Activated T-helper 1 cell treated with anti-CD3 and anti-CD28 coated beads, Interleukin-12 subunit alpha, Interleukin-12 subunit beta, Interleukin-2, Interleukin-4 antibody, amounts not matched to agents 30 ng/mL and 10 ng/mL and 1 ng/mL, durations not matched to agents 14 hours and 24 hours and 36 hours (primary cell): ENCODE data around the gene ATP11B. TPM values are rescaled to one million over a fixed set of nuclear protein-coding genes. Genes with fewer than 3 reads are reported as not detected.
"Not testable (repeated sequence)": the region's sequence is repeated elsewhere in the genome, so short reads cannot be mapped to it uniquely, and the experiment has no call there.

Source experiments
- DNase-seq: peaks from one replicate; pipeline ENCODE4 v3.0.0; 2021; ENCODE audit warnings: low spot score
- H3K27ac Mint-ChIP-seq: one replicate; pipeline ENCODE4 v1.8.0; 2021; ENCODE audit warnings: mild to moderate bottlenecking, mixed read lengths
- H3K27me3 Mint-ChIP-seq: one replicate; pipeline ENCODE4 v1.8.0; 2022; ENCODE audit warnings: mild to moderate bottlenecking, moderate library complexity, mixed read lengths; ENCODE audit not compliant: insufficient read depth
- H3K36me3 Mint-ChIP-seq: one replicate; pipeline ENCODE4 v1.8.0; 2021; ENCODE audit warnings: low read depth, mixed read lengths
- H3K4me1 Mint-ChIP-seq: one replicate; pipeline ENCODE4 v1.8.0; 2021; ENCODE audit warnings: low read depth, mixed read lengths
- H3K4me3 Mint-ChIP-seq: one replicate; pipeline ENCODE4 v1.8.0; 2021; ENCODE audit warnings: mild to moderate bottlenecking, moderate library complexity, mixed read lengths
- H3K9me3 Mint-ChIP-seq: one replicate; pipeline ENCODE4 v1.8.0; 2021; ENCODE audit warnings: mixed read lengths
- intact Hi-C: fragments of 100-400 bp; cut with micrococcal nuclease; formaldehyde crosslinking; loops from one replicate; pipeline ENCODE4 v1.15.1; 2024
- total RNA-seq: library from RNA; stranded (reverse); gene quantifications from 2 replicates; pipeline ENCODE4 v1.2.3, GENCODE V29; 2022

ATP11B gene
- total RNA-seq, 1 donor from 2014 or later = 92.3 TPM

- no peak for DNase-seq
- H3K36me3 Mint-ChIP-seq = no peaks in the 10 kb centered on the region
- H3K27ac Mint-ChIP-seq = no peak overlapping the region
- H3K9me3 Mint-ChIP-seq = no peaks in the 10 kb centered on the region
- no peak overlapping the region for H3K4me3 Mint-ChIP-seq
- intact Hi-C loops = no loop called here
- H3K27me3 Mint-ChIP-seq = no peaks in the 10 kb centered on the region
- peaks cover 15% of the 10 kb centered on the region for H3K4me1 Mint-ChIP-seq
Observed at GRCh38 chr3:182785142-182785541, 8.2 kb upstream of the ATP11B start.

GRCh38 chr3:182785756-182786155 is 7.5 kb upstream of the ATP11B start:
- Mint-ChIP-seq H3K4me3 (no peak overlapping the region), H3K27ac (no peak overlapping the region), H3K27me3 (no peaks in the 10 kb centered on the region), H3K4me1 (peaks cover 15% of the 10 kb centered on the region), H3K36me3 (no peaks in the 10 kb centered on the region), H3K9me3 (no peaks in the 10 kb centered on the region)
- no peak for DNase-seq
- intact Hi-C loops = no loop called here

GRCh38 chr3:182786564-182787196 is 6.6 kb upstream of the ATP11B start:
- Mint-ChIP-seq H3K4me1 (peaks cover 15% of the 10 kb centered on the region), H3K36me3 (no peaks in the 10 kb centered on the region), H3K4me3 (no peak overlapping the region), H3K9me3 (no peaks in the 10 kb centered on the region), H3K27ac (no peak overlapping the region), H3K27me3 (no peaks in the 10 kb centered on the region)
- no peak for DNase-seq
- intact Hi-C loops = no loop called here

DNA sequence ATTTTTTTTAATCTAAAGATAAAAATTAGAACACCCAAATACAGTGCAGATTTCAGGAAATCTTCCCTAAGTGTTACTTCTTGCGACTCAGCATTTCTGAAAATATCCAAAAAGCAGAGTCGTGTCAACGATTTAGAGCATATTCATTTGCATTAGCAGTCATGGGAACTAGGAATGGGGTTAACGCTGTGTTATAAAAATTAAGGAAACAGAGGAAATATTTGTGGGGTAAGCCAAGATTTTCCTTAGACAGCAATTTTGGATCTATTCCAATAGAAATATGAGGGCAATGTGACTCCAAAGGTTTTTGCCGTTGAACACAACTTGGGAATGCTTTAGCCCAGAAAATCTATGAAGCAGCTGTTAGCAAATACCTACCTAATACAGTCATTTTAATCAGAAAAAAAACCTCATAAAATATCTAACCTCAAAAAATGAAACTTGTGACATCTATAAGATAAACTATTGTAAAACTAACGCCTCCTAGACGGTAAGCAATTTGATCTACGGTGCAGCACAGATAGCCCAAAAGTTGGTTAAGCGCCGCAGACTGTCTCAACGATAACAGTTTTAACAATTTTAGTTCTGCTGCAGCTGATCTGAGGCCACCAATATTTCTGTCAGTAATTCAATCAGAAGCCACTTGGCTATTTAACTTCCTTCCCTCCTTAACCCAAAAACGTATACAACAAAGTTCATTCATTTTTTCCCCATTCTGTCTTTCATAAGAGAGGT is 5.8 kb upstream of the ATP11B start:
- no peak for DNase-seq
- Mint-ChIP-seq H3K4me3 (no peak overlapping the region), H3K36me3 (no peaks in the 10 kb centered on the region), H3K27ac (no peak overlapping the region), H3K9me3 (no peaks in the 10 kb centered on the region), H3K4me1 (peaks cover 11% of the 10 kb centered on the region), H3K27me3 (no peaks in the 10 kb centered on the region)
- intact Hi-C loops = no loop called here

DNA sequence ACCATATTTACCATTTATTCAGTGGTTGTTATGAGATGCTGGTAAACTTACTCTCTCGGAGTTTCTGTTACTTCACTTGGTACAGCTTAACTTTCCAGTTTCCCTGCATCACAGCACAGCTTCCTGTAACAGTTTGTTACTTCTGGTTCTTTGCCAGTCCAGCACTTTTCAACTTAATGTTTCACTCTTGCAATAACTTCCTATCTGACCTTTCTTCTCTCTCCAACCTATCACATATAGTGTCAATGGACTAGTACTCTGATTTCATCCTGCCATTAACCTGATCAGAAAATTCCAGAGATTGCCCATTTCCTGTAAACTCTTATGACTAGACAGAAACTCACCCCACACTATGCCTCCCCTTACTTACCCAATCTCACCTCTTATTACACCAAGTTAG is 3.9 kb upstream of the ATP11B start:
- H3K27me3 Mint-ChIP-seq = no peaks in the 10 kb centered on the region
- H3K4me1 Mint-ChIP-seq = peaks cover 6% of the 10 kb centered on the region
- no peaks in the 10 kb centered on the region for H3K9me3 Mint-ChIP-seq
- H3K36me3 Mint-ChIP-seq = peaks cover 1% of the 10 kb centered on the region
- intact Hi-C loops = no loop called here
- no peak for DNase-seq
- H3K4me3 Mint-ChIP-seq = no peak overlapping the region
- H3K27ac Mint-ChIP-seq = no peak overlapping the region

DNA sequence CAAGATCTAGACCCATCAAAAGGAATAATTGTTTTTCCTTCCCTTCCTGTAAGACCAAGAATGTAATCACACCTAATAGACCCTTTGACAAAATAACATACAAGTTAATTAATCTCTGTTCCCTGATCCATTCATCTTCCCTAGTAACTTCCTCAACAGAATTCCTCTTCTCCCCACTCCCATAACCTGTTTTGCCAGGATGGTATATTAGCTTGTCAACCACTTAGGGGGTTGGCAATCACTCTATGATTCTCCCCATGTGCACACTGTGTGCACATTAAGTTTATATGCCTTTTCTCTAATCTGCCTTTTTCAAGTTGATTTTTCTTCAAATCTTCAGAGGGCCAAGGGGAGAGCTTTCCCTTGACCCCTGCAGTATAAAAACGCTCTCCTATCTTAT is 2.7 kb upstream of the ATP11B start:
- H3K27ac Mint-ChIP-seq = no peak overlapping the region
- H3K27me3 Mint-ChIP-seq = no peaks in the 10 kb centered on the region
- no peak for DNase-seq
- H3K36me3 Mint-ChIP-seq = peaks cover 5% of the 10 kb centered on the region
- intact Hi-C loops = loop anchor here (5.0 to 10.0 kb wide), 4 partner anchors 78 to 1806 kb away; partner anchors contain the start of genes DNAJC19 and LAMP3
- peaks cover 14% of the 10 kb centered on the region for H3K4me1 Mint-ChIP-seq
- no peak overlapping the region for H3K4me3 Mint-ChIP-seq
- no peaks in the 10 kb centered on the region for H3K9me3 Mint-ChIP-seq

GRCh38 chr3:182793663-182794454 is 555 bp downstream of the ATP11B start:
- Mint-ChIP-seq H3K4me1 (peaks cover 36% of the 10 kb centered on the region), H3K27me3 (no peaks in the 10 kb centered on the region), H3K36me3 (peaks cover 9% of the 10 kb centered on the region), H3K4me3 (peak overlapping the region; percentile 94), H3K27ac (peak overlapping the region; percentile 95), H3K9me3 (no peaks in the 10 kb centered on the region)
- peak; percentile 34 for DNase-seq
- intact Hi-C loops = loop anchor here (1.0 to 10.0 kb wide), 9 partner anchors 43 to 1881 kb away; partner anchors contain the start of genes DCUN1D1, DNAJC19, FXR1 and LAMP3

DNA sequence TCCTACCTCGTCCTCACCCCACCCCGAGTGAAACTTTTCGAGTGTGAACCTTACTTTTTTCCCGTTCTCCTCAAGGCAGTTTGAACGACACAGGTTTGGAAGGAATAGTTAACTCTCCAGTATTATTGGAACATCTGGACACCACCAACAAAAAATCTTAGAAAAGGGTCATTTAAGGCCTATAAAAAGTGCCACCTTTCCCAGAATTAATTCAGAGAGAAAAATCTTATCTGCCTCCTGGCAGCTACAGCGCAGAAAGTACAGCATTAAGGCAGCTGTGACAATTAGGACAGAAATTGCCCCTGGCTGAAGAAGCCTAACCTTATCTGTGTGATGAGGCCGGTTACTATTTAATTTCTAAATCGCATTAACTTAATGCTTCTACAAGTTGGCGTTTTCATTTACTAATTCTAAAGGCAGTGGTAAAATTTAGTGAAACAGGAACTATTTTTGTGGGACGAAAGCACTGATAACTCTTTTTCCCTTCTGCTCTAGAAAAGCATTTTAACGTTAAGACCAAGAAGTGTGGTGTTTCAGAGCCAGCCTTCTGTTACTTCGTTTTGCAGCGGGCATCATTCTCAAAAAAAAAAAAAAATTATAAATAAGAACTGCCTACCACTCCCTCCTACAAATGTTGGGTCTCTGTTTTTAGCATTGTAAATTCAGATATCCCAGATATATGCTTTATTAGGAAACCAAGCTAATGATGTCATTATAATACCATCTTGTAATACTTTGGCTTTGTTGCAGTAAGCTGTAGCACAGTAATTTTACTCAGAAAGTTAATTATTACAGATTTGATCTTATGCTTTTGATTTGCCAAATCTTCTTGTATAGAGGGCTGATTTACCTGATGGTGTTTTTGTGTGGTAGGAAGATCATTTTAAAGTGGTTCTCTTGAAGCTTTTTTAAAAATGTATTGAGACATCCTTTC is 1.4 kb downstream of the ATP11B start:
- no peak for DNase-seq
- no peaks in the 10 kb centered on the region for H3K27me3 Mint-ChIP-seq
- H3K9me3 Mint-ChIP-seq = no peaks in the 10 kb centered on the region
- H3K4me3 Mint-ChIP-seq = peak overlapping the region; percentile 94
- H3K36me3 Mint-ChIP-seq = peaks cover 9% of the 10 kb centered on the region
- peaks cover 36% of the 10 kb centered on the region for H3K4me1 Mint-ChIP-seq
- intact Hi-C loops = loop anchor here (2.0 to 10.0 kb wide), 9 partner anchors 42 to 1882 kb away; partner anchors contain the start of genes DCUN1D1, DNAJC19, FXR1 and KLHL24
- H3K27ac Mint-ChIP-seq = peak overlapping the region; percentile 95

GRCh38 chr3:182795389-182795782 is 2.1 kb downstream of the ATP11B start:
- DNase-seq = peak; percentile 31
- no peaks in the 10 kb centered on the region for H3K27me3 Mint-ChIP-seq
- peaks cover 9% of the 10 kb centered on the region for H3K36me3 Mint-ChIP-seq
- H3K4me1 Mint-ChIP-seq = peaks cover 36% of the 10 kb centered on the region
- intact Hi-C loops = loop anchor here (2.0 to 10.0 kb wide), 8 partner anchors 41 to 1883 kb away; partner anchors contain the start of genes DCUN1D1, DNAJC19, FXR1 and KLHL24
- peak overlapping the region; percentile 94 for H3K4me3 Mint-ChIP-seq
- H3K27ac Mint-ChIP-seq = peak overlapping the region; percentile 95
- no peaks in the 10 kb centered on the region for H3K9me3 Mint-ChIP-seq

GRCh38 chr3:182796310-182796709 is 3.0 kb downstream of the ATP11B start:
- no peaks in the 10 kb centered on the region for H3K27me3 Mint-ChIP-seq
- H3K27ac Mint-ChIP-seq = no peak overlapping the region
- DNase-seq = no peak
- intact Hi-C loops = loop anchor here (5.0 to 10.0 kb wide), 4 partner anchors 368 to 1812 kb away; partner anchors contain the start of genes DNAJC19, KLHL24 and LAMP3
- H3K4me3 Mint-ChIP-seq = peak overlapping the region; percentile 49
- peaks cover 9% of the 10 kb centered on the region for H3K36me3 Mint-ChIP-seq
- no peaks in the 10 kb centered on the region for H3K9me3 Mint-ChIP-seq
- H3K4me1 Mint-ChIP-seq = peaks cover 36% of the 10 kb centered on the region

- Mint-ChIP-seq H3K27ac (peak overlapping the region; percentile 1), H3K4me3 (no peak overlapping the region), H3K9me3 (no peaks in the 10 kb centered on the region), H3K4me1 (peaks cover 43% of the 10 kb centered on the region), H3K27me3 (no peaks in the 10 kb centered on the region), H3K36me3 (peaks cover 10% of the 10 kb centered on the region)
- intact Hi-C loops = loop anchor here (5.0 to 10.0 kb wide), 4 partner anchors 367 to 1813 kb away; partner anchors contain the start of genes DNAJC19, KLHL24 and LAMP3
- no peak for DNase-seq
Observed at GRCh38 chr3:182797876-182798275, 4.6 kb downstream of the ATP11B start.

DNA sequence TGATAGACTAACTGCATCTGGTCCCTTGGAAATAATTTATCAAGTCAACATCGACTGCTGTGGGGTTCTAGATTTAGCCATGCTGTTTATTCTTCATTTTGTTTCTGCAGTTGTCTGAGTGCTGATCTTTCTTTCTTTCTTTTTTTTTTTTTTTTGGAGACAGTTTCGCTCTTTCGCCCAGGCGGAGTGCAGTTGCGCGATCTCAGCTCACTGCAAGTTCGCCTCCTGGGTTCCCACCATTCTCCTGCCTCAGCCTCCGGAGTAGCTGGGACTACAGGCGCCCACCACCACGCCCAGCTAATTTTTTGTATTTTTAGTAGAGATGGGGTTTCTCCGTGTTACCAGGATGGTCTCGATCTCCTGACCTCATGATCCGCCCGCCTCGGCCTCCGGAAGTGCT is 5.8 kb downstream of the ATP11B start:
- H3K4me1 Mint-ChIP-seq = peaks cover 47% of the 10 kb centered on the region

More for the DNA sequence above, 5.8 kb downstream of the ATP11B start:
- H3K9me3 Mint-ChIP-seq, H3K27ac Mint-ChIP-seq, H3K27me3 Mint-ChIP-seq, H3K4me3 Mint-ChIP-seq, DNase-seq: not testable (repeated sequence)
- intact Hi-C loops = loop anchor here (5.0 to 10.0 kb wide), 4 partner anchors 366 to 1814 kb away; partner anchors contain the start of genes DNAJC19, KLHL24 and LAMP3
- H3K36me3 Mint-ChIP-seq = peaks cover 10% of the 10 kb centered on the region
